MM.1S (cell line): ENCODE results near the gene PLA2G4A.

Experiments used
- DNase-seq: peaks from one replicate; pipeline ENCODE4 v3.0.0-alpha.2; 2015
- H2AFZ ChIP-seq: fragments of 300-600 bp; sonication (generic); 2 replicates; pipeline ENCODE4 v1.6.0; 2016; ENCODE audit warnings: antibody characterized with exemption, low read length
- H3F3A ChIP-seq: fragments of 300-600 bp; sonication (generic); 2 replicates; pipeline ENCODE4 v1.6.1; 2016; ENCODE audit warnings: mild to moderate bottlenecking, antibody characterized with exemption, low read length, moderate library complexity, mixed read lengths; ENCODE audit not compliant: insufficient read depth
- H3K27ac ChIP-seq: fragments of 300-600 bp; sonication (generic); 2 replicates; pipeline ENCODE4 v1.5.1; 2016; ENCODE audit warnings: mild to moderate bottlenecking, low read length
- H3K27me3 ChIP-seq: fragments of 300-600 bp; sonication (generic); replicated peaks from 2 replicates; pipeline ENCODE4 v1.6.0; 2016; ENCODE audit warnings: low read length; ENCODE audit not compliant: insufficient read depth
- H3K36me3 ChIP-seq: fragments of 300-600 bp; sonication (generic); replicated peaks from 2 replicates; pipeline ENCODE4 v1.6.1; 2016; ENCODE audit warnings: mild to moderate bottlenecking, low read length, mixed read lengths; ENCODE audit not compliant: insufficient read depth
- H3K4me1 ChIP-seq: fragments of 300-600 bp; sonication (generic); 2 replicates; pipeline ENCODE4 v1.6.1; 2016; ENCODE audit warnings: low read length, mixed read lengths
- H3K4me2 ChIP-seq: fragments of 300-600 bp; sonication (generic); 2 replicates; pipeline ENCODE4 v1.6.0; 2016; ENCODE audit warnings: low read depth, low read length
- H3K4me3 ChIP-seq: fragments of 300-600 bp; sonication (generic); 2 replicates; pipeline ENCODE4 v1.5.1; 2016; ENCODE audit warnings: low read length, mixed read lengths
- H3K79me2 ChIP-seq: fragments of 300-600 bp; sonication (generic); 2 replicates; pipeline ENCODE4 v1.6.1; 2016; ENCODE audit warnings: mixed run types, low read length, mixed read lengths
- H3K9ac ChIP-seq: fragments of 300-600 bp; sonication (generic); 2 replicates; pipeline ENCODE4 v1.6.1; 2016; ENCODE audit warnings: low read length, mixed read lengths
- H3K9me2 ChIP-seq: fragments of 300-600 bp; sonication (generic); replicated peaks from 2 replicates; pipeline ENCODE4 v1.6.1; 2016; ENCODE audit warnings: mild to moderate bottlenecking, low read length, mixed read lengths; ENCODE audit not compliant: insufficient read depth
- H3K9me3 ChIP-seq: fragments of 300-600 bp; sonication (generic); replicated peaks from 2 replicates; pipeline ENCODE4 v1.6.1; 2016; ENCODE audit warnings: mild to moderate bottlenecking, low read length, mixed read lengths; ENCODE audit not compliant: insufficient read depth
- H4K20me1 ChIP-seq: fragments of 300-600 bp; sonication (generic); 2 replicates; pipeline ENCODE4 v1.6.1; 2016; ENCODE audit warnings: mild to moderate bottlenecking, low read length, moderate library complexity, mixed read lengths; ENCODE audit not compliant: insufficient read depth
- CTCF ChIP-seq: fragments of 300-600 bp; sonication (generic); IDR thresholded peaks from 2 replicates; pipeline ENCODE4 v1.5.1; 2016; ENCODE audit warnings: antibody characterized with exemption, low read length, mixed read lengths
- EZH2 ChIP-seq: fragments of 300-600 bp; sonication (generic); optimal IDR thresholded peaks from 2 replicates; pipeline ENCODE3; 2017; ENCODE audit warnings: low read depth, mild to moderate bottlenecking, antibody characterized with exemption, low read length, mixed read lengths
- EZH2phosphoT487 ChIP-seq: fragments of 300-600 bp; sonication (generic); IDR thresholded peaks from 2 replicates; pipeline ENCODE4 v1.6.1; 2018; ENCODE audit warnings: antibody characterized with exemption, low read length

PLA2G4A gene

GRCh38 chr1:186819563-186819962, 9.2 kb upstream of the PLA2G4A start:
- Histone ChIP-seq H3K4me1 (peaks cover 22% of the 10 kb centered on the region), H3K4me2 (peak overlapping the region; percentile 58), H4K20me1 (no peaks in the 10 kb centered on the region), H3K79me2 (no peaks in the 10 kb centered on the region), H3K4me3 (peak overlapping the region; percentile 23; the same call in 1 of the 2 replicates), H3K9me3 (no peaks in the 10 kb centered on the region), H3K9me2 (no peaks in the 10 kb centered on the region), H2AFZ (peak overlapping the region; percentile 29), H3K9ac (peak overlapping the region; percentile 26; the same call in 1 of the 2 replicates), H3K36me3 (no peaks in the 10 kb centered on the region), H3F3A (peaks cover 4% of the 10 kb centered on the region; the same call in 1 of the 2 replicates), H3K27ac (peak overlapping the region; percentile 65), H3K27me3 (no peaks in the 10 kb centered on the region)
- DNase-seq: no peak
- no peak for TF ChIP-seq CTCF
- TF ChIP-seq EZH2phosphoT487: no peak
- TF ChIP-seq EZH2: no peak

- H4K20me1 ChIP-seq: no peaks in the 10 kb centered on the region
- no peaks in the 10 kb centered on the region for H3K9me3 ChIP-seq
- no peak for TF ChIP-seq EZH2phosphoT487
- no peak for TF ChIP-seq EZH2
- no peak for TF ChIP-seq CTCF
- H3K4me2 ChIP-seq: peak overlapping the region; percentile 59
- H3K4me1 ChIP-seq: peaks cover 11% of the 10 kb centered on the region; the same call in 1 of the 2 replicates
- H3K27ac ChIP-seq: peak overlapping the region; percentile 80
- H3K9ac ChIP-seq: peak overlapping the region; percentile 80
- H3K27me3 ChIP-seq: no peaks in the 10 kb centered on the region
- peaks cover 14% of the 10 kb centered on the region for H3F3A ChIP-seq
- peak overlapping the region; percentile 74 for H3K4me3 ChIP-seq
- no peaks in the 10 kb centered on the region for H3K9me2 ChIP-seq
- H3K79me2 ChIP-seq: peaks cover 42% of the 10 kb centered on the region
- H2AFZ ChIP-seq: peak overlapping the region; percentile 82
- H3K36me3 ChIP-seq: no peaks in the 10 kb centered on the region
- peak; percentile 62 for DNase-seq
Measured at GRCh38 chr1:186829686-186830587, 1.2 kb downstream of the PLA2G4A start.

GRCh38 chr1:186831168-186831567, 2.4 kb downstream of the PLA2G4A start:
- no peak overlapping the region for H3K27ac ChIP-seq
- peaks cover 52% of the 10 kb centered on the region for H3K79me2 ChIP-seq
- H3K9ac ChIP-seq: no peak overlapping the region
- H3K4me1 ChIP-seq: peaks cover 11% of the 10 kb centered on the region; the same call in 1 of the 2 replicates
- no peaks in the 10 kb centered on the region for H3K9me3 ChIP-seq
- H3K27me3 ChIP-seq: no peaks in the 10 kb centered on the region
- H3K4me2 ChIP-seq: peak overlapping the region; percentile 59; the same call in 1 of the 2 replicates
- no peak for DNase-seq
- H3F3A ChIP-seq: peaks cover 14% of the 10 kb centered on the region
- TF ChIP-seq EZH2 (no peak), EZH2phosphoT487 (no peak), CTCF (no peak)
- H4K20me1 ChIP-seq: no peaks in the 10 kb centered on the region
- H3K9me2 ChIP-seq: no peaks in the 10 kb centered on the region
- H2AFZ ChIP-seq: no peak overlapping the region
- 0 out of 2 replicates have a peak overlapping the region, but pooled peaks have one; percentile 74 for H3K4me3 ChIP-seq
- no peaks in the 10 kb centered on the region; the same call in 1 of the 2 replicates for H3K36me3 ChIP-seq
